GM18519 (cell line): Measurements from ENCODE around the gene MEIOB.
"Not testable (repeated sequence)": the region's sequence is repeated elsewhere in the genome, so short reads cannot be mapped to it uniquely, and the experiment has no call there.

Experiments
- ATAC-seq: cut with Tn5 transposase; IDR thresholded peaks from one replicate; pipeline ENCODE4 v1.9.1; 2021; ENCODE audit warnings: mild to moderate bottlenecking, moderate library complexity; ENCODE audit not compliant: unreplicated experiment, low FRiP score

MEIOB gene

GRCh38 chr16:1816396-1817275 lies 55.3 kb downstream of the MEIOB start:
- no peak for ATAC-seq

- no peak for ATAC-seq
Measured at GRCh38 chr16:1815461-1815860, 56.5 kb downstream of the MEIOB start.

DNA sequence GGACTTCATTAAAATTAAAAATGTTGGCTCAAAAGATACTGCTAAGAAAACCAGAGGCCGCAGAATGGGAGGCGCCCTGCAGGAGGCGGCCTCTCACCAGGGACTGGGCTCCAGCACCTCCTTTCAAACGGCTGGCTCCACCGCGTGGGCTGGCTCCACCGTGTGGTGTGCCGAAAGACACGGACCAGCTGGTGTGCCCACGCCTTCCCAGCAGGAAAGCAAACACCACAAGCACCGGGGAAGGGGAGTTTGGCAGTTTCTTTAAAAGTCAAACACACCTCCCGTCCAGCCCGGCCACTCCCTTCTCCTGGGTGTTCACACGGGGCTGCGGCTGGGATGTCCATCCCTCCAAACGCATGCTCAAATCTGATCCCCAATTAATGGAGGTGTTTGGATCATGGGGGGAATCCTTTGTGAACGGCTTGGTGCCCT lies 59.2 kb downstream of the MEIOB start:
- no peak for ATAC-seq

DNA sequence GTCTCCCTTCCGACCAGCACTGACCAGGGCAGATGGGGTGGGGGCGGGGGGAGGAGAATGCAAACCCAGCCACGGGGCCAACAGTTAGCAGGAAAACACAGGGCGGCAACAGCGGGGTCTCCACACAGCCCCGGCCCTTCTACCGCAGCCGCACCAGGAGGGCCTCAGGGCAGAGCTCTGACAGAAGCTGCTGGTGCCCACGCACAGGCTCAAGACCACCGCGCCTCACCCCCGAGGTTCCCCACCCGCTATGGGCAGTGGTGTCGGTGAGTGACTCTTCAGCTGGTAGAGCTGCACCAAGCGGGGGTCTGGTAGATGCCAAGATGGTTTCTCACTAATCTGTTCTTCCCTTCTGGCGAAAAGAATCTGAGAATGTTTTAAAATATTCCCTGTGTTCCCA lies 61.4 kb downstream of the MEIOB start:
- no peak for ATAC-seq

DNA sequence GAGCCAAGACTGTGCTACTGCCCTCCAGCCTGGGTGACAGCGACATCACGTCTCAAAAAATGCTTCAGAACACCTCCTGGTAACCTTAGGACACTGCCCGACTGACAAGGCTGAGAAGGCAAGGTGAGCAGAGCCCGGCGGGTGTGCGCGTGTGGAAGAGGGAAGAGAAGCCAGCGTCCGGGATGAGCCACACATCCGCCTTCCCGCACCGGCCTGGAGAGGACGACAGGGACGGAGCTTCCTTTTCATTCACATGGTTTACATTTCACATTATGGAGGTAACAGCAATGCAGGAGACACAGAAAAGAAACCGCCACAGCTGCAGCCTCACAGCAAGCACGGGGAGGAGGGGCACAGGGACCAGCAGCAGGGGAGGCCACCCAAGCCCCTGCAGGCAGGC lies 61.9 kb downstream of the MEIOB start:
- no peak for ATAC-seq

- ATAC-seq = no peak
Measured at GRCh38 chr16:1809281-1809801, 62.6 kb downstream of the MEIOB start.

DNA sequence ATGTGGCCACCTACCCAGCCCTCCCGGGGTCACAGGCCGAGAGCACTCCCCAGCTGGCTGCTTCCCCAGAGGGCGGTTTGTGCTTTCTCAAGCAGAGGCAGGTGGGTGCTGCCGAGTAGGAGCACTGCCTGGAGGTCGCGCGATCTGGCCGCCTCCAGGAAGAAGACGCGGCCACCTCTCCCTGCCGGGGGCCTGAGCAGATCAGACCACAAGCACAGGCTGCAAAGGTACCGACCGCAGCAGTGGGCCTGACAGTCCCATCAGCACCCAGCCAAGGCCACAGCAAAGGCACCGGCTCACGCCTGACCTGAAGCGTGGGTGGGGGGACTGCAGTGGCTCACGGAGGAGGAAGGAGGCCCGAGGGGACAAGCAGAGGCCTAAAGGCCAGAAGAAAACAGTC lies 63.3 kb downstream of the MEIOB start:
- ATAC-seq = no peak

DNA sequence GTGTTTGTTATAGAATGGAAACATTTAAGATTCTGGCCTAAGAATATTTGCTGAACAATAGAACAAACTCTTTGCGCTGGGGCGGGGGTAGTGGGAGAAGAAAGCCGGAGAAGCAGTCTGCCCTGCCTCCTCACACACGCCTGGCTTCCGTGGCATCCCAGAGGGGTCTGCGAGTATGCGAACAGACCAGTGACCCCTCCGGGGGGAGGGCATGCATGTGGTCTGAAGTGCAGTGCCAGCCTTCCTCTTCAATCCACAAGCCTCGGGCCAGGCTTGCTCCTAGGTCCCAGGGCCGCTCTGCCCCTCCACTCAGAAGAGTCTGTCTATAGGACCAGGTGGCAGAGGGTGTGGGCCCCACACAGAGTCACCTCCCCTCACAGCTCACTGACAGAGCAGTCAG lies 64.3 kb downstream of the MEIOB start:
- no peak for ATAC-seq

GRCh38 chr16:1800701-1801100 lies 71.3 kb downstream of the MEIOB start:
- ATAC-seq = no peak

DNA sequence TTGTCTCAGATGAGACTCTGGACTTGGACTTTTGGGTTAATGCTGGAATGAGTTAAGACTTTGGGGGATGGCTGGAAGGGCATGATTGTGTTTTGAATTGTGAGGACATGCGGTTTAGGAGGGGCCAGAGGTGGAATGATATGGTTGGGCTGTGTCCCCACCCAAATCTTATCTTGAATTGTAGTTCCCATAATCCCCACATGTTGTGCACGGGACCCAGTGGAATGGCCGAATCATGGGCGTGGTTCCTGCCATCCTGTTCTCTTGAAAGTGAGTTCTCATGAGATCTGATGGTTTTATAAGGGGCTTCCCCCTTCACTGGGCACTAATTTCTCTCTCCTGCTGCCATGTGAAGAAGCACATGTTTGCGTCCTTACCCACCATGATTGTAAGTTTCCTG lies 72.7 kb downstream of the MEIOB start:
- ATAC-seq = not testable (repeated sequence)

GRCh38 chr16:1794908-1795666 lies 76.9 kb downstream of the MEIOB start:
- no peak for ATAC-seq

- ATAC-seq = no peak
Measured at GRCh38 chr16:1794221-1794871, 77.6 kb downstream of the MEIOB start.

GRCh38 chr16:1793578-1794220 lies 78.3 kb downstream of the MEIOB start, which contains the start of gene IGFALS:
IGFALS (minus strand) TSS chr16:1793705; CDS start chr16:1793652, 53 bp downstream.
- no peak for ATAC-seq

GRCh38 chr16:1792836-1793577 lies 79.0 kb downstream of the MEIOB start:
- ATAC-seq = no peak

DNA sequence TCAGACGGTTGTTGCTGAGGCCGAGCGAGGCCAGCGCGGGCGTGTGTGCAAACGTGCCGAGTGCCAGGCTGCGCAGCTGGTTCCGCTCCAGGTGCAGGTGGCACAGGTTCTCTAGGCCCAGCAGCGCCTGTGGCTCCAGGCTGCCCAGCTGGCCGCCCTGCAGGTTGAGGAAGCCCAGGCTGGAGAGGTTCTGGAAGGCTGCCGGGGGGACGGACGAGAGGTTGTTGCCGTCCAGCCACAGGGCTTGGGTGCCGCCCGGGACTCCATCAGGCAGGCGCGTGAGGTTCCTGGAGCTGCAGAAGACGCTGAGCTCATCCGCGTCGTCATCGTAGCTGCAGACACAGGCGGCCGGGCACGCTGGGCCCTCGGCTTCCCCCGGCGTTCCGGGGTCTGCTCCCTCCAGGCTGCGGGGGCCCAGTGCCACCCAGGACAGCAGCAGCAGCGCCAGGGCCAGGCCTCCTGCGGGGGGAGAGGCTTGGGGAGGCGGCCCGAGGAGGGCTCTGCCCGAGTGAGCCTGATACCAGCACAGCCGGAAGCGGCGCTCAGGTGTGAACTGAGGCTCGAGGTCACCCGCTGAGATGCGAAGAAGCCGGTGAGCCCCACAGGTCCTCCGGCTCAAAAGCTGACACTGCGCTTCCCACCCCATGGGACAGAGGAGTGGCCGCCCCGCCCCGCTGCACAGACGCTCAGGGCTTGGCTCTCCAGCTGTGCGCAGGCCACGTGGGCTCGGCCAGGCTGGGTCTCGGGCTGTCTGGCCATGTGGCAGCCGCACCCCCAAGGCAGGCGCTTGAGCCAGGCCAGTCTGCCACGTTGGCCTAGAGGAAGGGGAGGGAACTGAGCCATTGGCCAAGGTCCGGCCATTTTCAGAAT lies 79.8 kb downstream of the MEIOB start:
- no peak for ATAC-seq

DNA sequence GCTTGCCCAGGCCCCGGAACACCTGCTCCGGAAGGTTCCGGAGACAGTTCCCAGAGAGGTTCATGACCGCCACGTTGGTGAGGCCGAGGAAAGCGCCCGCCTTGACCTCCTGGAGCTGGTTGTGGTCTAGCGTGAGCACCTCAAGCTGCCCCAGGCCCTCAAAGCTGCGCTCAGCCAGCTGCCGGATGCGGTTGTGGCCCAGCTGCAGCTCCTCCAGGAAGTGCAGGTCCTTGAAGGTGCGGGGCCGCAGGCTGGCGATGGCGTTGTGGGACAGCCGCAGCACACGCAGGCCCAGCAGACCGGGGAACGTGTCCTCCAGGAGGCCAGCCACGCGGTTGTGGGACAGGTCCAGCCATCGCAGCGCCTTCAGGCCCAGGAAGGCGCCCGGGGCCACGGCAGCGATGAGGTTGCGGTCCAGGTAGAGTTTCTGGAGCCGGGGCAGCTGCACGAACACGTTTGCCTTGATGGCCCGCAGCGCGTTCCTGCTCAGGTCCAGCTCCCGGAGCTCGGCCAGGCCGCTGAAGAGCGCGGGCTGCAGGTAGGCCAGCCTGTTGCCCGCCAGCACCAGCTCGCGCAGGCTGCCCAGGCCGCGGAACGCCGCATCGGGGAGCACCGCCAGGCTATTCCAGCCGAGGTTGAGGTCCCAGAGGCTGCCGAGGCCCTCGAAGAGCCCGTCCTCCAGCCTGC lies 80.6 kb downstream of the MEIOB start:
- ATAC-seq = no peak

DNA sequence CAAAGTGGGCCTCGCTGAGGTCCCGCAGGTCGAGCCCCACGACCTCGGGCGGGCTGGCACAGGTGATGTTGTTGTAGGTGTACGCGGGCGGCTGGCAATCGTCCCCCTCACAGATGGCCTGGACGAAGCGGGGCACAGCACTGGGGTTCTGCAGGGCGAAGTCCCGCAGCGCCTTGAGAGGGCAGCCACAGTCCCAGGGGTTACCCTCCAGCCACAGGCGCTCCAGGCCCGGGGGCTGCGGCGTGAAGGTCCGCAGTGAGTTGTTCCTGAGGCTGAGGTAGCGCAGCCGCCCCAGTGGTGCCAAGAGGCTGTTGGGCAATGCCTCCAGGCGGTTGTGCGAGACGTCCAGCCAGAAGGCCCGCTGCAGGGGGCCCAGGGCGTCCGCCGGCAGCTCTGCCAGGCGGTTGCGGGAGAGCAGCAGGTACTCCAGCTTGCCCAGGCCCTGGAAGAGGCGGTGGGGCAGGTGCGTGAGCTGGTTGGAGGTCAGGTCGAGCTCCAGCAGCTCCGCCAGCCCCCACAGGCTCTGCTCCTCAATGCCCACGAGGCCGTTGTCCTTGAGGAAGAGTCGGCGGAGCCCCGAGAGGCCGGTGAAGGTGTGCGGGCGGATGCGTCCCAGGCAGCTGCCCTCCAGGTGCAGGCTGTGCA lies 81.2 kb downstream of the MEIOB start:
- ATAC-seq = no peak

DNA sequence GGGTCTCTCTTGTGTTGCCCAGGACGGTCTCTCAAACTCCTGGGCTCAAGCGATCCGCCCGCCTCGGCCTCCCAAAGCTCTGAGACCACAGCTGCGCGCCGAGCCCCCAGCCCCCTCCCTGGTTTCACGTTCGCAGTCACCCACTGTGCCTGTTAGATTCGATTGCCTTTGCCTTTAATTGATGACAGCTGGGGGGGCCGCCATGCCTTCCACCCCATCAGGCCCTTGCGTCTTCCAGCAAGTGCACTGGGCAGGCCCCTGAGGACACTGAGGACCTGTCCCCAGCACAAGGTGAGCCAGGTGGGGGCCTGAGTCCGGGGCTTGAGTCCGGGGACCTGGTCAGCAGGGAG lies 81.7 kb downstream of the MEIOB start:
- ATAC-seq = no peak
